ENCODE data around the gene SIX5.

DNA sequence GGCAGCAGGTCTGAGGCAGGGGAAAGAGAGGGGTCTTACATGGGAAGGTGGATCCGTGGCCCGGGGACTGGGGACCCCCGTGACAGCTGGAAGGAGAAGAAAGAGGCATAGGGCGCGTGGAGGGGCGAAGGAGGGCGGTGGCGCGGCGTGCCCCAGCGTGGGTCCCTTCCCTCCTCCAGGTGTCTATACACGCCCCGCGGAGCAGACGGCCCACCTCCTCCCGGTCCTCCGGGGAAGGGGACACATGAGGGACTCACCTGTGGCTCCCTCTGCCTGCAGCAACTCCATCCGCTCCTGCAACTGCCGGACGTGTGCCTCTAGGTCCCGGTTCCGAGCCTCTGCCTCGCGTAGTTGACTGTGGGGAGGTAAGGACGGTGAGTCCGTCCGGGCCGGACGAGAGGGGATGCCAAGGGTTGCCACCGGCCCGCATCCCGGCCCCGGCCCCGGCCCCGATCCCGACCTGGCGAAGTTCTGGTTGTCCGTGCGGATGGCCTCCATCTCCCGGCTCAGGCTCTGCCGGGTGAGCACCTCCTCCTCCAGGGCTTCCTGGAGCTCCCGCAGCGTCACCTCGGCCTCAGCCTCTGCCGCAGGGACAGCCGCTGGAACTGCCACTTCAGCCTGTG, 2.4 kb upstream of the SIX5 start:
- TF ChIP-seq, protein P1, sequence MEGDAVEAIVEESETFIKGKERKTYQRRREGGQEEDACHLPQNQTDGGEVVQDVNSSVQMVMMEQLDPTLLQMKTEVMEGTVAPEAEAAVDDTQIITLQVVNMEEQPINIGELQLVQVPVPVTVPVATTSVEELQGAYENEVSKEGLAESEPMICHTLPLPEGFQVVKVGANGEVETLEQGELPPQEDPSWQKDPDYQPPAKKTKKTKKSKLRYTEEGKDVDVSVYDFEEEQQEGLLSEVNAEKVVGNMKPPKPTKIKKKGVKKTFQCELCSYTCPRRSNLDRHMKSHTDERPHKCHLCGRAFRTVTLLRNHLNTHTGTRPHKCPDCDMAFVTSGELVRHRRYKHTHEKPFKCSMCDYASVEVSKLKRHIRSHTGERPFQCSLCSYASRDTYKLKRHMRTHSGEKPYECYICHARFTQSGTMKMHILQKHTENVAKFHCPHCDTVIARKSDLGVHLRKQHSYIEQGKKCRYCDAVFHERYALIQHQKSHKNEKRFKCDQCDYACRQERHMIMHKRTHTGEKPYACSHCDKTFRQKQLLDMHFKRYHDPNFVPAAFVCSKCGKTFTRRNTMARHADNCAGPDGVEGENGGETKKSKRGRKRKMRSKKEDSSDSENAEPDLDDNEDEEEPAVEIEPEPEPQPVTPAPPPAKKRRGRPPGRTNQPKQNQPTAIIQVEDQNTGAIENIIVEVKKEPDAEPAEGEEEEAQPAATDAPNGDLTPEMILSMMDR (conservative IDR thresholded peaks at IDR 0.05; ENCODE audit: low read length), result no peak
- TF ChIP-seq EZH2phosphoT487 (IDR thresholded peaks at IDR 0.05; ENCODE audit: borderline replicate concordance, low read depth, low read length), result no peak
